HG02623 (cell line): ENCODE data around the gene SORCS3.
A peak's percentile ranks its signal among the peaks of the same experiment; 100 is the strongest.

Experiments used
- ATAC-seq: cut with Tn5 transposase; IDR thresholded peaks from one replicate; pipeline ENCODE4 v1.9.1; 2021; ENCODE audit warnings: moderate library complexity; ENCODE audit not compliant: unreplicated experiment

Gene SORCS3

DNA sequence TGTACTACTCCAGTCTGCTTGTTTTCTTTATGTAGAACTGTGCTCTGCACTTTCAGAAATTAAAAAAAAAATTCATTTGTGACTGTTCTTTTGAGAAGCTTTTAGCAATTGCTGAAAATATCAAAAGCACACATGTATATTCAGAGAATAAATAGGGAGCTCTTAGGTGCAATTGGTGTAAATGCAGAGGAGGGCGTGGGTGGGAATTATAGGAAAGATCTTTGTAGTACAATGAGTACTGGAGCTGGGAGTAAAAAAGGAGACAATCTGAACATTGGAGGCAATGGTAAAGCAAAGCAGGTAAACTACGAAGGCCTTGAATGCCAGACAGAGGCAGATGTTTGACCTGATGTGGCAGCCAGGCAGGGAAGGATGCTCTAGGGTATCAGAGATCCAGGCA lies 267.5 kb downstream of the SORCS3 start:
- no peak for ATAC-seq

- no peak for ATAC-seq
Observed at GRCh38 chr10:104910712-104911111, 269.6 kb downstream of the SORCS3 start.

- ATAC-seq: no peak
Observed at GRCh38 chr10:104913390-104913789, 272.3 kb downstream of the SORCS3 start.

DNA sequence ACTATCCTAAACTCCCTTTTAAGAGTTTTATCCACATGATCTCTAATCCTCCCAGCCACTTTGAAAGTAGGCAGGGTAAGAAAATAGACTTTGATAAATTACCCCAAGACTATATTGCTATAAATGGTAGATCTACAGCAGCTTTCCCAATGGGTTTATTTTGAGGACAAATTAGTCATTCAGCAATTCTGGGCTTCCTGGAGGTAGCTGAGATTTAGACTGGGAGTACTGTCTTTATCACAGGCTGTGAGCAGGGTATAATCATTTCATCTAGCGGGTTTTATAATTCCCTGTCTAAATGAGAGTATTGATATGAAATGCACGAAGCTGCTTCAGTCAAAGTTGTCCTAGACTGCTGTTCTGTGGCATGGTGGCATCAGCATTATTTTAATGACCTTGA lies 279.4 kb downstream of the SORCS3 start:
- no peak for ATAC-seq

DNA sequence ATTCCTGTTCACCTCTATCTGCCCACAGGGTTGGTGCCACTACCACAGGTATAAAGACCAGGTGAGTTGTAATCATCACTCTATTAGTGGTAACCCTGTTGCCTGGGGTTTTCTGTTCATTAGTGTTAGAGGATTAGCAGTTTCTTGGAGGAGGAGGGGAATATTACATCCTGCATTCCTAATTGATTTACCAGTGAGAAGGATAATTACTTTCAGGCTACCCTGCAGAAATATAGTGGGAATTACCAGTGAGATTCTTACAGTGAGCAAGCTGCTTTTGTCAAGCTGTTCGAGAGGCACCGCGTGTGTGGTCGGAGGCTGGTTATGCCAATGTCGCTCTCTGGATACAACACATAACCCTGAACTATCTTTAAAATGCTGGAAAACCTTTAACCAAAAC lies 280.7 kb downstream of the SORCS3 start:
- no peak for ATAC-seq

GRCh38 chr10:104922810-104923209 lies 281.7 kb downstream of the SORCS3 start:
- peak; percentile 64 for ATAC-seq

DNA sequence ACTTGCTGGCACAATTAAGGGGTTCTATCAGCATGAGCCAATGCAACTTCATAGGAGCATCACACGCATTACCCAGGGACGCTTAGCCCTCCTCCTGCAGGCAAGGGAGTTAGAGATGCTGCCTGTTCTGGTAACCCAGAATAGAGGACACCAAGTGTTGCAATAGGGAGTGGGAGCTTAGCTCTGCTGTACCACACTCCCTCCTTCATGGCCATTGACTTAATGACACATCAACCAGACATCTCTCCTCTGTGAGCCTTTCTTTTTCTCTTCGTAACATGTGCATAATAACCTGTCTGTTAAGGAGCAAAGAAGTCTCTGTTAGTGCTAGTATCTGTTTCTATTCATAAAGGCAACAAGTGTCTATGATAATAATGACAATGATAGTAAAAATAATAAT lies 282.4 kb downstream of the SORCS3 start:
- no peak for ATAC-seq

DNA sequence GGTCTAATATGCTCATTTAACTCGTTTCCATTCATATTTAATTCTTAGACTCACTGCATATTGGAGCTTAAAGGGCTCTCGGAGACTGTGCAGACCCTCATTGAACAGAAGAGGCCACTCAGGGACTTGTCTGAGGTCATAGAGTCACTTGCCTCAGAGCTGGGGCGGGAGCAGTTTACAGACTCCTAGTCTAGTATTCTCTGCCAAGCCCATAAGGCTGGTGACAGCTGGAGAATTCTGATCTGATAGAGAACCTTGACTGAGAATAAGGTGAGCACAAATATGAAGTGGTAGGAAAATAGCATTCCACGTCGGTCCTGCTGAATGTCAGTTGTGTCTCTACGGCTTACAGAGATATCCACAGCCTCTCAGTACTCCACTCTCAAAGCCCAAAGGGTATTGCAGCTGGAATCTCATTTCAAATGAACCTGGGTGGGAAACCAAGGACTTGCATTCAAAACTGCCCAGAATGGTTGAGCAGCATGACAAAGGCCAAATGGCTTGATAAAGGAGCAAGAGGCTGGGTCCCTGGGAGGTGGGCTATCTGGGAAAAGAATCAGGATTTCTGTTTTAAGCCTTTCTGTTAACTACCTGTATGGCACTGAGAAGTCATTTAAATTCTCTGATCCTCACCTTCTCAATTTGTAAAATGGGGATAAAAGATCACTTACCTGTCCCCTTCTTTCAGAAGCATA lies 283.2 kb downstream of the SORCS3 start:
- no peak for ATAC-seq

DNA sequence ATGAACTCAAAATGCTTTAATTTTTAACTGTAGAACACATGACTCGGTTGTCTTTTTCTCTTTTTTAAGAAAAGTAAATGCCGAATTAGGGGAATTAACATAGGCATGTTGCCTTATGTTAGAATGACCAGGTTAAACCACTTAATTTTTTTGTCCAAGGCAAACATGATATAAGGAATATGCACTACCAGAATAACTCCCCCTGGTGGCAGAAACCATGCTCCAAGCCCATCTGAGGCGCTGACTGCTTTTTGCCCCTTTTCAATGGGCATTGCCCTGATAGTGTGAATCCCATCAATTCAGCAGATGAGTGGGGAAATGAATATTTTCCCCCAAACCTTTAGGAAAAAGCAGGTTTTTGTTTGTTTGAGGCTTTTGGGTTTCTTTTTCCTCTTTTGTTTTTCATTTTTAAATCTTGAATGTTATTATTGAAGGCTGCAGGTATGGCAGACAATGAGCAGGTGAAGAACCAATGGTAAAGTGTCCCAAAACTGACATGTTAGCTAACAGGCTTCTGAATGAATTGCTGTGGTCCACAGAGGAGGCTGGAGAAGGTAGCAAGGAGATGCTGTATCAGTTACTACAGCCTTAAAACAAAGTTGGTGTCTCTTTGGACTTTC lies 284.3 kb downstream of the SORCS3 start:
- no peak for ATAC-seq

- ATAC-seq: no peak
Observed at GRCh38 chr10:104928734-104929133, 287.6 kb downstream of the SORCS3 start.

- ATAC-seq: no peak
Observed at GRCh38 chr10:104931612-104932134, 290.6 kb downstream of the SORCS3 start.

DNA sequence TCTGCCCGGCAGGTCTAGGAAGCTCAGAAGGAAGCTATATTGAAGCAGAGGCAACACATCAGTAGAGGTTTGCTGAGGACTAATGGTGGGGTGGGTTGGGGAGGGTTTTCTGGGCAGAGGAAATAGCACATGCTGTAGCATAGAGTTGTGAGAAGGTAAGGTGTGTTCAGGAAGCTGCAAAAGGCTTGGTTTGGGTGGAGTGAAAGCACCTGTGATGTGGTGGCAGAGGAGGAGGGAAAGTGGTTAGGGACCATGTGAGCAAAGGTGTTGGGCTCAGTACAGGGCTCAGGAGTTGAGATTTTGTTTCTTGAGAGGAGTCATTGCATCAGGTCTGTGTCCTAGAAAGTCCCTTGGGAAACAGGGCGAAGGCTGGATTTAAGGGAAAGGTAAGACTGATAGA lies 294.6 kb downstream of the SORCS3 start:
- no peak for ATAC-seq

DNA sequence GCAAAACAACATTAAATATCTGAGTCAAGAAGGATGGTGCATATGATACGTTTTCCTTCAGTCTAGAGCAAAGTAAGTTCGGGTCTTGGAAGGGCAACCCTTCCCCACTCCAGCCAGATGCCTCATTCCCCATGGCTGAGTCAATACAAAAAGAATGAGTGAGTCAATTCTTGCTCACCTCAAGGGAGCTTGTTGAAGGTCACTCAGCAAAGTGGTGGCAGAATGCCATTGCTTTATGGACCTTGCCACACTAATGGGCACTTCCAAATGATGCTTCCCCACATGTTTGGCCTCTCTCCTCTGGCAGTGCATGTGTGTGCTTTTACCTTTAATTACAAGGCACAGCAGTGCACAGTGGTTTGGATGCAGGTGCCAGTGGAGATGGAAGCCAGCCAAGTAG lies 296.5 kb downstream of the SORCS3 start:
- ATAC-seq: no peak

GRCh38 chr10:104938031-104938430 lies 296.9 kb downstream of the SORCS3 start:
- ATAC-seq: no peak

- no peak for ATAC-seq
Observed at GRCh38 chr10:104941662-104942061, 300.6 kb downstream of the SORCS3 start.

GRCh38 chr10:104947314-104947713 lies 306.2 kb downstream of the SORCS3 start:
- no peak for ATAC-seq

- ATAC-seq: no peak
Observed at GRCh38 chr10:104957178-104957841, 316.2 kb downstream of the SORCS3 start.

DNA sequence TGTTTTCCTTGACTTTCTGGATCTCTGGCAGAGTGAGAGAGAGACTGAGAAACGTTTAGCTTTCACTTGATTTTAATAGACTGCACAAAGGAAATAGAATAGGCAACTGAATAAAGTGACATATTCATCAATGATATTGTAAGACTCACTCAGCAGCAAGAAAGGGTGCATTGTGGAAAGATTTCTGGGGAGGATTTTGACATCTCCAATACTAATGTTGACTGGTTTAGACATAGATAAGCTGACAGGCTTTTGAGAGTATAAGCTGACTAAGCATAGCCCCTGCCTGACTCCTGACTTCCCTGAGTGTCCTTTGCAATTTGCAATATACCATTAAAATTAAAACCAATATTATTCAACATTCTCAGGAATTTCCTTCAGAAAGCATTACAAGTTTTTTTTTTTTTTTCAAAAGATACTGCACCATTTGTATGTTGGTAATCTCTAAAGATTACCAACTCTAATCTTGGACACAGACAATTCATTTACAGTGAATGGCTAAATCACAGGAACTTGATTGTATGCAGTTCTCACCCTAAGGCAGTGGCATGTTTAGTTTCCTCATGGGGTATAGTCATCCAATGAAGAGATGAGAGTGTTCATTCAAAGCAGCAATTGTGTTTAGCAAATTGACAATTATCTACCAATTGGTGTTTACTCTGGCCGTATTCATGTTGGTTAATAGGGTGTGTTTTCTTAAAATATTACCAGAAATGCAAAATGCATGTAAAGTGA lies 325.6 kb downstream of the SORCS3 start:
- ATAC-seq: no peak

GRCh38 chr10:104980368-104980767 lies 339.3 kb downstream of the SORCS3 start:
- no peak for ATAC-seq

GRCh38 chr10:104981995-104982394 lies 340.9 kb downstream of the SORCS3 start:
- no peak for ATAC-seq

- no peak for ATAC-seq
Observed at GRCh38 chr10:104988686-104989085, 347.6 kb downstream of the SORCS3 start.
